Kidney (tissue), 14 donors: ENCODE data around the gene SNX8. TPM values are rescaled to one million over a fixed set of nuclear protein-coding genes. Genes with fewer than 3 reads are reported as not detected.

Experiments
- DNase-seq, 5 donors: peaks; one replicate each; pipeline ENCODE4 v3.0.0-alpha.2; 2013 to 2020
- FAIRE-seq: peaks from 2 replicates; lab custom pipeline; 2012; peaks lifted over from hg19 to GRCh38; lab: Jason Lieb, UNC
- H3K27ac ChIP-seq, 2 donors: one replicate each; pipeline ENCODE4 v1.7.0; 2013; ENCODE audit warnings: low read depth in 2 of 2, low read length in 2 of 2, inconsistent platforms in 1 of 2
- H3K27me3 ChIP-seq: one replicate; pipeline ENCODE4 v1.7.1; 2013; ENCODE audit warnings: low read length, inconsistent platforms; ENCODE audit not compliant: control insufficient read depth, insufficient read depth
- H3K36me3 ChIP-seq, 3 donors: one replicate each; pipeline versions ENCODE4 v1.7.0 to v1.7.1; 2013; ENCODE audit warnings: low read length in 3 of 3, control low read depth in 1 of 3, inconsistent platforms in 1 of 3; ENCODE audit not compliant: insufficient read depth in 3 of 3, control insufficient read depth in 2 of 3
- H3K4me1 ChIP-seq, 3 donors: one replicate each; pipeline versions ENCODE4 v1.7.0 to v1.7.1; 2013; ENCODE audit warnings: low read length in 3 of 3, inconsistent platforms in 1 of 3, low read depth in 1 of 3; ENCODE audit not compliant: control insufficient read depth in 2 of 3, insufficient read depth in 2 of 3
- H3K4me3 ChIP-seq, 3 donors: one replicate each; pipeline versions ENCODE4 v1.7.0 to v1.8.1; 2013; ENCODE audit warnings: low read length in 3 of 3, control low read depth in 1 of 3, inconsistent platforms in 1 of 3
- H3K9ac ChIP-seq, 3 donors: one replicate each; pipeline versions ENCODE4 v1.7.0 to v1.7.1; 2013; ENCODE audit warnings: low read length in 3 of 3, control low read depth in 1 of 3, inconsistent platforms in 1 of 3
- H3K9me3 ChIP-seq, 3 donors: one replicate each; pipeline versions ENCODE4 v1.7.0 to v1.7.1; 2013; ENCODE audit warnings: low read length in 3 of 3, control low read depth in 1 of 3, inconsistent platforms in 1 of 3; ENCODE audit not compliant: control insufficient read depth in 2 of 3, insufficient read depth in 1 of 3
- intact Hi-C: fragments of 100-400 bp; cut with DNase I; formaldehyde crosslinking; loops from one replicate; pipeline ENCODE4 v1.11.1; 2022
- polyA plus RNA-seq: library from polyadenylated mRNA; stranded (reverse); fragments of 350-450 nt; fragmentation: Illumina TruSeq; extraction: RNeasy Lipid Tissue Mini Kit (QIAGEN cat#74804); gene quantifications from one replicate; pipeline ENCODE4 v1.2.3, GENCODE V29; 2014; ENCODE audit warnings: low read depth, low replicate concordance; ENCODE audit not compliant: insufficient read depth
- total RNA-seq: library from RNA; stranded (reverse); fragmentation: NEBNext Ultra II Directional; extraction: Animal tissue kit (Norgen Biotek cat#: 25700); gene quantifications from one replicate; pipeline ENCODE4 v1.2.1, GENCODE V29; 2021
- TF ChIP-seq, protein P1 (sequence below): IDR thresholded peaks from 3 replicates; pipeline ENCODE4 v1.5.1; 2012; ENCODE audit warnings: mild to moderate bottlenecking, moderate library complexity, borderline replicate concordance; ENCODE audit not compliant: insufficient read depth; ENCODE audit errors: extremely low read depth
- donor health status: control.
- donor health status: control.
- donor health status: control.
- donor health status: control.
- donor health status: control.
- donor health status: DM: yes; HTN: yes; CAD: no.
- donor health status: Normal renal cell carcinoma (clear cell type).

SNX8 gene
- total and polyA plus RNA-seq, 2 donors from 2014 or later = 28.7 to 38.6 TPM

DNA sequence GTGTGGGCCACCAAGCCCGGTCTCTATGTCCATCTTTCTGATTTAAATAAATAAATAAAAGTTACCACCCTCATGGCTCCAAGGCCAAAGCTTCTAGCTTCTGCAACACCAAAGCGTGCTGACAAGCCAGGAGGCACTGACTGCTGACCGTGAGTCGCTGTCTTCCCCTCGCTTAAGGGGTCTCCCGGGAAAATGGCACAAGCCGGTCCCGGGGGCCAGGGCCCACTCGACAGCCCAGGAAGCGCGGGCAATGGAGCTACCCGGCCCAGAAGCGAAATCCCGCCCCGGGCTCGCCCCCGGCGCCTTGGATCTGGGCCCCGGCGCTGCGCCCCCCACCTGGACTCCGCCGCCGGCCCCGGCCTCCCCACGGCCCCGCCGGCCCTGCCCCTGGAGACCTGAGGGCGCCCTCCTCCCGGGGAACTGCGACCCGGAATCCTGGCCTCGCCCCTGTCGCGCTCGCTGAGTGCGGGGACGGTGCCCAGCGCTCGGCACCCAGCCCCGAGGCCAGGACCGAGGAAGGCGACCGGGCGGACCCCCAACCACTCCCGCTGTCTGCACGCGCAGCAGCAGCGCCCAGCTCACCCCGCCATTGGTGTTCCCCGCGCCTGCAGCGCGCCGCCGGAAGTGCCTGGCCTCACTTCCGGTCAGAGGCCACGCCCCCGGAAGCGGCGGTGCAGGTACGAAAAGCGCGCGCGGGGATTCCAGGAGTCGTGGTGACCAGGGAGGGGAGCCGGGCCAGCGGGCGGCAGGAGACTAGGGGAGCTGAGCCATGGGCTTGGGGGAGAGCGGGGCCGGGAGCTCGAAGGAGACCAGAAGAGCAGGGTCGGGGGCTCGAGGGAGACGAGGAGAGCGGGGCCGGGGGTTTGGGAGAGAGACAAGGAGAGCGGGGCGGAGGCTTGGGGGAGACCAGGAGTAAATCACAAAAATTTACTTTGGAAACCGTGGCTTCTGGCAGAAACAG, 72.4 kb downstream of the SNX8 start, which contains the start of the genes MRM2 and NUDT1:
TSS of gene MRM2 (minus strand) at position 626 of the 961 bp plus-strand sequence. CDS start at position 590, 36 bp downstream.
TSS of gene NUDT1 (plus strand) at position 647 of the 961 bp plus-strand sequence. CDS start 2,349 bp downstream, outside the sequence.
- peak within 1 kb of the TSS; percentile 39 to 60 (median 58) for H3K9ac ChIP-seq
- intact Hi-C loops = no loop called here
- peaks cover 0 to 12% (median 5%) of the 10 kb centered on the region in 3 donors for H3K4me1 ChIP-seq
- peaks cover 3 to 20% (median 4%) of the 10 kb centered on the region in 3 donors for H3K36me3 ChIP-seq
- TF ChIP-seq, protein P1, sequence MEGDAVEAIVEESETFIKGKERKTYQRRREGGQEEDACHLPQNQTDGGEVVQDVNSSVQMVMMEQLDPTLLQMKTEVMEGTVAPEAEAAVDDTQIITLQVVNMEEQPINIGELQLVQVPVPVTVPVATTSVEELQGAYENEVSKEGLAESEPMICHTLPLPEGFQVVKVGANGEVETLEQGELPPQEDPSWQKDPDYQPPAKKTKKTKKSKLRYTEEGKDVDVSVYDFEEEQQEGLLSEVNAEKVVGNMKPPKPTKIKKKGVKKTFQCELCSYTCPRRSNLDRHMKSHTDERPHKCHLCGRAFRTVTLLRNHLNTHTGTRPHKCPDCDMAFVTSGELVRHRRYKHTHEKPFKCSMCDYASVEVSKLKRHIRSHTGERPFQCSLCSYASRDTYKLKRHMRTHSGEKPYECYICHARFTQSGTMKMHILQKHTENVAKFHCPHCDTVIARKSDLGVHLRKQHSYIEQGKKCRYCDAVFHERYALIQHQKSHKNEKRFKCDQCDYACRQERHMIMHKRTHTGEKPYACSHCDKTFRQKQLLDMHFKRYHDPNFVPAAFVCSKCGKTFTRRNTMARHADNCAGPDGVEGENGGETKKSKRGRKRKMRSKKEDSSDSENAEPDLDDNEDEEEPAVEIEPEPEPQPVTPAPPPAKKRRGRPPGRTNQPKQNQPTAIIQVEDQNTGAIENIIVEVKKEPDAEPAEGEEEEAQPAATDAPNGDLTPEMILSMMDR = no peak
- H3K9me3 ChIP-seq = no peaks in the 10 kb centered on the region
- no peaks in the 10 kb centered on the region for H3K27me3 ChIP-seq
- FAIRE-seq (no peak), DNase-seq (peak; percentile 89 to 94 (median 91))
- peak within 1 kb of the TSS; percentile 71 to 85 (median 81) for H3K4me3 ChIP-seq
- H3K27ac ChIP-seq = no peak within 1 kb of the TSS

DNA sequence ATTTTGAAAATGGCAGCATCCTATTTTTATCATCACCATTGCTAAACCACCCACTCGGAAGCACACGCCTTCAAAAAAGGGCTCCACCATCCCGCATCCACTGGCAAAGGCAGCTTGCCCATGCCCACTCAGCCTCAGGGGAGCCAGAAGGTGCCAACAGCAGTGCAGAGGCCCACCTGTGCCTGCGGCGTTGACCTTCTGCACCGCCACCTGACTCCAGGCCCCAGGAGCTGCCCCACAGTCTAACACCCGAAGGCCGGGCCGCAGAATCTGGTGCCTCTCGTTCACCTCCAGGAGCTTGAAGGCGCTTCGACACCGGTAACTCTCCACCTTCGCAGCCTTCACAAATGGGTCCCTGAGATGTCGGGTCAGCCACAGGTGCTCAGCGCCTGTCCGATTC, 75.0 kb downstream of the SNX8 start:
- Histone ChIP-seq H3K4me1 (peaks cover 0 to 12% (median 5%) of the 10 kb centered on the region in 3 donors), H3K4me3 (no peak overlapping the region), H3K9me3 (no peaks in the 10 kb centered on the region), H3K9ac (no peak overlapping the region), H3K27me3 (no peaks in the 10 kb centered on the region), H3K27ac (no peak overlapping the region), H3K36me3 (peaks cover 6 to 32% (median 10%) of the 10 kb centered on the region in 3 donors)
- intact Hi-C loops = no loop called here
- DNase-seq = no peak
- no peak for FAIRE-seq
- TF ChIP-seq, protein P1 = no peak

DNA sequence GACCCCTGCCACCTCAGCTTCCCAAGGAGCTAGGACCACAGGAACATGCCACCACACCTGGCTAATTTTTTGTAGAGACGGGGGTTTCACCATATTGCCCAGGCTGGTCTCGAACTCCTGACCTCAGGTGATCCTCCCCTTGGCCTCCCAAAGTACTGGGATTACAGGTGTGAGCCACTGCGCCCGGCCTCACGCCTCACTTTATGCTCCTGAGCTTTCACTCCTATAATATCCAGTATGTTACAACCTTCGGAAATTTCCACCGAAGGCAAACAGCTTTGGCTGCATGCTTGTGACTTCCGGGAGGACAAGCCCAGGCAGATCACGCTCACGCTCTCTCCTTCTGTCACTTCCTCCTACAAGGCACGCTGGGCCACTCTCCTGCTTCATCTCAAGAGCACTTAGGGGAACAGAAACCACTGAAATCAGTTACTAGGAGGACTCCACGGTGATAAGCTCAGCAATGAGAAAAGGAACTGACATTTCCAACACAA, 77.1 kb downstream of the SNX8 start:
- H3K27me3 ChIP-seq = no peaks in the 10 kb centered on the region
- H3K4me3 ChIP-seq = no peak overlapping the region
- H3K9ac ChIP-seq = no peak overlapping the region
- DNase-seq (peak in 1 of 5 donors; percentile 76), FAIRE-seq (no peak)
- intact Hi-C loops = no loop called here
- no peaks in the 10 kb centered on the region for H3K9me3 ChIP-seq
- H3K4me1 ChIP-seq = peaks cover 0 to 11% (median 0%) of the 10 kb centered on the region in 3 donors
- peaks cover 6 to 32% (median 10%) of the 10 kb centered on the region in 3 donors for H3K36me3 ChIP-seq
- TF ChIP-seq, protein P1 = no peak
- no peak overlapping the region for H3K27ac ChIP-seq
